OCI-LY7 (cell line): ENCODE data around the gene FRMD6. TPM values are rescaled to one million over a fixed set of nuclear protein-coding genes. Genes with fewer than 3 reads are reported as not detected.

ENCODE experiments used
- BruUV-seq: library from RNA; stranded (reverse); fragments of 400-500 nt; replicated peaks from 2 replicates; lab custom pipeline; 2021; lab: Mats Ljungman, UMichigan
- CTCF ChIA-PET: fragments of 300-600 bp; sonication (Branson Sonifier 250); formaldehyde crosslinking; loops from one replicate; lab custom pipeline; 2022; ENCODE audit warnings: antibody characterized with exemption; ENCODE audit not compliant: unreplicated experiment; lab: Charles Lee
- POLR2A ChIA-PET: fragments of 300-600 bp; sonication (Branson Sonifier 250); formaldehyde crosslinking; loops from one replicate; lab custom pipeline; 2022; ENCODE audit warnings: antibody characterized with exemption; lab: Charles Lee
- DNase-seq: peaks from one replicate; pipeline ENCODE4 v3.0.0-alpha.2; 2015; ENCODE audit warnings: low spot score
- H2AFZ ChIP-seq: fragments of 200-600 bp; sonication (generic), shearing (Covaris generic); 2 replicates; pipeline ENCODE4 v1.6.1; 2014; ENCODE audit warnings: mild to moderate bottlenecking, antibody characterized with exemption, low read length, moderate library complexity
- H3K27ac ChIP-seq: fragments of 200-600 bp; sonication (generic); 2 replicates; pipeline ENCODE4 v1.5.1; 2014; ENCODE audit warnings: mixed run types, low read depth, mild to moderate bottlenecking, moderate library complexity, low read length, inconsistent platforms; ENCODE audit not compliant: poor library complexity, severe bottlenecking
- H3K36me3 ChIP-seq: fragments of 200-600 bp; sonication (generic); 2 replicates; pipeline ENCODE4 v1.6.1; 2014; ENCODE audit warnings: mild to moderate bottlenecking, antibody characterized with exemption, low read length, moderate library complexity, mixed read lengths; ENCODE audit not compliant: insufficient read depth
- H3K4me1 ChIP-seq: fragments of 200-600 bp; sonication (generic); 2 replicates; pipeline ENCODE4 v1.5.1; 2014; ENCODE audit warnings: mild to moderate bottlenecking, low read length; ENCODE audit not compliant: insufficient read depth, poor library complexity, severe bottlenecking
- H3K4me2 ChIP-seq: fragments of 200-600 bp; sonication (generic); 2 replicates; pipeline ENCODE4 v1.6.1; 2014; ENCODE audit warnings: mild to moderate bottlenecking, low read length
- H3K4me3 ChIP-seq: fragments of 200-600 bp; sonication (generic); 2 replicates; pipeline ENCODE4 v1.5.1; 2014; ENCODE audit warnings: mild to moderate bottlenecking, low read depth, low read length; ENCODE audit not compliant: poor library complexity, severe bottlenecking
- H3K79me2 ChIP-seq: fragments of 200-600 bp; sonication (generic); 2 replicates; pipeline ENCODE4 v1.6.1; 2016; ENCODE audit warnings: low read depth, mild to moderate bottlenecking, low read length, moderate library complexity, mixed read lengths; ENCODE audit not compliant: insufficient read depth
- H3K9me2 ChIP-seq: fragments of 200-600 bp; sonication (generic); 2 replicates; pipeline ENCODE4 v1.6.1; 2016; ENCODE audit warnings: mild to moderate bottlenecking, low read length, mixed read lengths; ENCODE audit not compliant: insufficient read depth
- H3K9me3 ChIP-seq: fragments of 200-600 bp; sonication (generic); 2 replicates; pipeline ENCODE4 v1.6.1; 2014; ENCODE audit warnings: mild to moderate bottlenecking, mixed run types, low read length, mixed read lengths
- H4K20me1 ChIP-seq: fragments of 200-600 bp; sonication (generic); 2 replicates; pipeline ENCODE4 v1.6.1; 2014; ENCODE audit warnings: mild to moderate bottlenecking, antibody characterized with exemption, low read length, moderate library complexity, mixed read lengths; ENCODE audit not compliant: insufficient read depth
- EZH2phosphoT487 ChIP-seq: fragments of 200-600 bp; sonication (generic); IDR thresholded peaks from 2 replicates; pipeline ENCODE4 v1.6.1; 2018; ENCODE audit warnings: low read depth, borderline replicate concordance, mild to moderate bottlenecking, mixed run types, antibody characterized with exemption, low read length, moderate library complexity, mixed read lengths
- intact Hi-C: fragments of 100-400 bp; cut with micrococcal nuclease; formaldehyde crosslinking; loops from one replicate; pipeline ENCODE4 v1.10.0; 2022; ENCODE audit not compliant: unreplicated experiment
- total RNA-seq, 2 experiments: library from RNA; depleted of rRNA in 1 of 2; stranded (reverse); fragments of >200 nt in 1 of 2; shearing (Covaris generic) in 1 of 2; gene quantifications; 2 replicates each; pipeline ENCODE4 v1.2.3, GENCODE V29; 2014 to 2022
- TF ChIP-seq, protein P1 (sequence below): fragments of 200-600 bp; sonication (generic); conservative IDR thresholded peaks from 2 replicates; pipeline ENCODE4 v1.5.1; 2014; ENCODE audit warnings: mild to moderate bottlenecking, antibody characterized with exemption, low read length, moderate library complexity, mixed read lengths

FRMD6 gene
- total RNA-seq, 2 experiments from 2014 or later = 4.4 to 12.3 TPM

DNA sequence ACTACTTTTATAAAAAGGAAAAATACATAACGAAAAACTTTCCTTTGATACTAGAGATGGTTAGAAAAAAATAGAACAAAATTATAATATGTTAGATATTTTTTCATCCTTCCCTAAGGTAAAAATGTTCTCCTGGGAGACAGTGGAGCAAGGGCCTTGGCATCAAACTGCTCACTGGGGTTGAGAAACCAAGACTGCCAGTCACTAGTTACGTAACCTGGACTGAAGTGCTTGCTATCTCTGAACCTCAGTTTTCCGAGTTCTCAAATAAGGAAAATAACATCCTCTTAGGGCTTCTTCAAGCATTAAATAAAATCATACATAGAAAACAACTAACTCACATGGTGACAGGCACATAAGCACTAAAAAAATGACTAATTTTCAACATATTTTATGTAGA is 48.2 kb upstream of the FRMD6 start:
- intact Hi-C loops = no loop called here
- DNase-seq = no peak

DNA sequence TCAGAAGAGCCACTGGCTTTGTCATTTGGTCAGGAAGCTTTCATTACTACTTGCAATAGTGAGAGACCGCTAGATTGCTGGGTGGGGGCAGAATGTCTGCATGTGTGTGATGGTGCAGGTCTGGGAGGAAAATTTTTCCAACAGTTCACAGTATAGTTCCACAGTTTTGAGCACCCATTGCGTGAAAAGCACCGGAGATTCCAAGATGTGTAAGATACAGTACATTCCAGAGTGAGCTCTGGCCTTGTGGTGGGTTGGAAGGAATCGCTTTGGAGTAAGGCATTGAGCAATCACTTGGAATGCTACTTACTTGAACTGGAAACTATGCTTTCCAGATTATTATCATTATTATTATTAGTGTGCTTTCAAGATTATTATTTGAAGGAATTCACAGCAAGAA is 47.6 kb upstream of the FRMD6 start:
- Histone ChIP-seq H3K27ac (no peak overlapping the region), H3K4me3 (no peak overlapping the region), H3K4me1 (no peaks in the 10 kb centered on the region), H3K9me2 (no peaks in the 10 kb centered on the region), H3K9me3 (no peaks in the 10 kb centered on the region), H2AFZ (no peak overlapping the region), H3K79me2 (no peaks in the 10 kb centered on the region), H3K4me2 (no peak overlapping the region), H4K20me1 (no peaks in the 10 kb centered on the region), H3K36me3 (no peaks in the 10 kb centered on the region)
- TF ChIP-seq, protein P1, sequence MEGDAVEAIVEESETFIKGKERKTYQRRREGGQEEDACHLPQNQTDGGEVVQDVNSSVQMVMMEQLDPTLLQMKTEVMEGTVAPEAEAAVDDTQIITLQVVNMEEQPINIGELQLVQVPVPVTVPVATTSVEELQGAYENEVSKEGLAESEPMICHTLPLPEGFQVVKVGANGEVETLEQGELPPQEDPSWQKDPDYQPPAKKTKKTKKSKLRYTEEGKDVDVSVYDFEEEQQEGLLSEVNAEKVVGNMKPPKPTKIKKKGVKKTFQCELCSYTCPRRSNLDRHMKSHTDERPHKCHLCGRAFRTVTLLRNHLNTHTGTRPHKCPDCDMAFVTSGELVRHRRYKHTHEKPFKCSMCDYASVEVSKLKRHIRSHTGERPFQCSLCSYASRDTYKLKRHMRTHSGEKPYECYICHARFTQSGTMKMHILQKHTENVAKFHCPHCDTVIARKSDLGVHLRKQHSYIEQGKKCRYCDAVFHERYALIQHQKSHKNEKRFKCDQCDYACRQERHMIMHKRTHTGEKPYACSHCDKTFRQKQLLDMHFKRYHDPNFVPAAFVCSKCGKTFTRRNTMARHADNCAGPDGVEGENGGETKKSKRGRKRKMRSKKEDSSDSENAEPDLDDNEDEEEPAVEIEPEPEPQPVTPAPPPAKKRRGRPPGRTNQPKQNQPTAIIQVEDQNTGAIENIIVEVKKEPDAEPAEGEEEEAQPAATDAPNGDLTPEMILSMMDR = no peak
- TF ChIP-seq EZH2phosphoT487 = no peak
- CTCF ChIA-PET = no interaction called here
- intact Hi-C loops = no loop called here
- no TSS peak for BruUV-seq
- POLR2A ChIA-PET = interaction anchor here (0.5 kb wide), 1 partner anchor 416 kb away, joined by 3 read pairs; no protein-coding TSS in a partner anchor
- DNase-seq = no peak

More for the DNA sequence above, 48.2 kb upstream of the FRMD6 start:
- no peak overlapping the region for H3K27ac ChIP-seq
- H3K79me2 ChIP-seq = no peaks in the 10 kb centered on the region
- TF ChIP-seq EZH2phosphoT487 = no peak
- TF ChIP-seq, protein P1 = no peak
- no TSS peak for BruUV-seq
- H3K4me1 ChIP-seq = no peaks in the 10 kb centered on the region
- H4K20me1 ChIP-seq = no peaks in the 10 kb centered on the region
- no peak overlapping the region for H3K4me2 ChIP-seq
- no peaks in the 10 kb centered on the region for H3K36me3 ChIP-seq
- H3K9me2 ChIP-seq = no peaks in the 10 kb centered on the region
- ChIA-PET POLR2A (interaction anchor here (0.5 kb wide), 1 partner anchor 416 kb away, joined by 3 read pairs; no protein-coding TSS in a partner anchor), CTCF (no interaction called here)
- H2AFZ ChIP-seq = no peak overlapping the region
- H3K4me3 ChIP-seq = no peak overlapping the region
- no peaks in the 10 kb centered on the region for H3K9me3 ChIP-seq

DNA sequence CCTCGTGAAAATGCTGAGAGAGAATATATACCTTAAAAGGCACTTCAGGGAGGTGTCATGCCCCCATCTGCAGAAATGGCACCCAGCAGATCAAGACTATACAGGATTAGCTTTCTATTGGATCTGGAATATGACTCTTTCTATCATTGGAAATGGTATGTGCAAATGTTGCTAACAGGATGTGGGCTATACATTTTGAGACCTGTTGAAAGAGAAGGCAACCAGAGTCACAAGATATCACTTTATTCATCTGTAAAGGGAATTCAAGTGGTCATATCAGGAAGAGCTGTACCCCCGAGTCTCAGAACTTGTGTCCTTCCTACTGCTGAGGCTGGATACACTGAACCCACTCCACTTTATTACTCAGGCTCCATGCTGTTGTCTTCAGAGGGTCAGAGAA is 46.1 kb upstream of the FRMD6 start:
- H3K36me3 ChIP-seq = no peaks in the 10 kb centered on the region
- POLR2A ChIA-PET = no interaction called here

More for the DNA sequence above, 46.1 kb upstream of the FRMD6 start:
- Histone ChIP-seq H3K27ac (no peak overlapping the region), H3K4me3 (no peak overlapping the region), H3K4me1 (no peaks in the 10 kb centered on the region), H2AFZ (no peak overlapping the region), H3K9me3 (no peaks in the 10 kb centered on the region), H4K20me1 (no peaks in the 10 kb centered on the region), H3K79me2 (no peaks in the 10 kb centered on the region), H3K4me2 (no peak overlapping the region), H3K9me2 (no peaks in the 10 kb centered on the region)
- CTCF ChIA-PET = no interaction called here
- TF ChIP-seq EZH2phosphoT487 = no peak
- TF ChIP-seq, protein P1 = no peak
- DNase-seq = no peak
- no TSS peak for BruUV-seq
- intact Hi-C loops = no loop called here
